ENCODE data around the gene MYL4. TPM values are rescaled to one million over a fixed set of nuclear protein-coding genes. Genes with fewer than 3 reads are reported as not detected.
"Not testable (repeated sequence)": the region's sequence is repeated elsewhere in the genome, so short reads cannot be mapped to it uniquely, and the experiment has no call there.

The MYL4 gene
- total RNA-seq, 1 experiment from 2014 or later = 0.66 TPM

GRCh38 chr17:47223460-47223859 lies 14.3 kb downstream of the MYL4 start:
- Mint-ChIP-seq H3K4me3 (no peak overlapping the region), H3K4me1 (peaks cover 20 to 21% of the 10 kb centered on the region in 2 experiments), H3K36me3 (ENCODE audit: insufficient read depth in 1 of 3, low read depth in 3 of 3) (peaks cover 0 to 13% (median 9%) of the 10 kb centered on the region in 3 experiments; a peak in 4 of 7 replicates), H3K27ac (no peak overlapping the region), H3K9me3 (peaks cover 13 to 22% of the 10 kb centered on the region in 2 experiments), H3K27me3 (ENCODE audit: low read depth) (peaks cover 33% of the 10 kb centered on the region)
- Histone ChIP-seq H2BK12ac (ENCODE audit: insufficient read length, low read depth, low read length) (no peak overlapping the region), H2BK20ac (ENCODE audit: low read depth, low read length, poor library complexity, severe bottlenecking) (no peak overlapping the region), H3K18ac (ENCODE audit: insufficient read length, low read depth, low read length) (no peak overlapping the region), H3K27ac (ENCODE audit: insufficient read length, low read depth, low read length) (no peak overlapping the region), H3K9ac (ENCODE audit: extremely low read depth, insufficient read length, low read length) (no peak overlapping the region), H2AFZ (ENCODE audit: low read length) (no peak overlapping the region), H3K79me2 (ENCODE audit: insufficient read depth, low read length) (no peaks in the 10 kb centered on the region), H4K20me1 (ENCODE audit: control insufficient read depth, insufficient read depth, insufficient read length) (no peaks in the 10 kb centered on the region), H3K14ac (ENCODE audit: insufficient read depth, low read length) (no peak overlapping the region), H2BK120ac (ENCODE audit: low read depth, low read length, poor library complexity, severe bottlenecking) (no peak overlapping the region), H4K8ac (replicated peaks; ENCODE audit: insufficient read length, low read depth, low read length) (no peak overlapping the region), H2BK5ac (ENCODE audit: insufficient read length, low read length) (no peak overlapping the region), H4K91ac (ENCODE audit: insufficient read length, low read depth, low read length) (no peak overlapping the region), H3K79me1 (ENCODE audit: insufficient read depth, low read depth, low read length, poor library complexity, severe bottlenecking) (no peaks in the 10 kb centered on the region), H3T11ph (ENCODE audit: low read length) (no peak overlapping the region), H3K9me3 (ENCODE audit: control insufficient read depth, low read depth, low read length) (no peaks in the 10 kb centered on the region), H3K4ac (ENCODE audit: low read depth, low read length) (no peak overlapping the region), H2AK5ac (ENCODE audit: insufficient read length, low read length) (no peak overlapping the region), H3K4me2 (ENCODE audit: insufficient read depth, insufficient read length, low read length) (no peak overlapping the region), H3K27me3 (ENCODE audit: insufficient read depth, low read length) (no peaks in the 10 kb centered on the region), H3K23me2 (ENCODE audit: insufficient read length, low read depth, low read length, poor library complexity, severe bottlenecking) (no peaks in the 10 kb centered on the region), H4K5ac (ENCODE audit: insufficient read length, low read depth, low read length) (no peak overlapping the region), H3K4me1 (ENCODE audit: insufficient read depth, low read length) (peaks cover 5% of the 10 kb centered on the region; the same call in 1 of the 2 replicates), H3K23ac (ENCODE audit: insufficient read length, low read depth, low read length) (no peak overlapping the region), H3K56ac (ENCODE audit: insufficient read length, low read depth, low read length) (no peak overlapping the region), H2BK15ac (ENCODE audit: low read depth, low read length) (no peak overlapping the region)
- DNase-seq = no peak
- no peak for TF ChIP-seq CTCF (conservative IDR thresholded peaks at IDR 0.05)
- no CpG with 5 or more reads among the region's 5 CpGs for WGBS (ENCODE audit: extremely low coverage, insufficient read length, low lambda C conversion rate)

GRCh38 chr17:47224077-47224476 lies 14.9 kb downstream of the MYL4 start:
- H3K9me3 Mint-ChIP-seq = peaks cover 13 to 22% of the 10 kb centered on the region in 2 experiments
- no CpG with 5 or more reads among the region's 2 CpGs for WGBS (ENCODE audit: extremely low coverage, insufficient read length, low lambda C conversion rate)
- not testable (repeated sequence) for H3K14ac ChIP-seq (ENCODE audit: insufficient read depth, low read length); H3K79me1 ChIP-seq (ENCODE audit: insufficient read depth, low read depth, low read length, poor library complexity, severe bottlenecking); DNase-seq; H4K91ac ChIP-seq (ENCODE audit: insufficient read length, low read depth, low read length); H3K27me3 ChIP-seq (ENCODE audit: insufficient read depth, low read length); H3K4me1 ChIP-seq (ENCODE audit: insufficient read depth, low read length); H2BK15ac ChIP-seq (ENCODE audit: low read depth, low read length); H4K5ac ChIP-seq (ENCODE audit: insufficient read length, low read depth, low read length); H2BK120ac ChIP-seq (ENCODE audit: low read depth, low read length, poor library complexity, severe bottlenecking); H2BK5ac ChIP-seq (ENCODE audit: insufficient read length, low read length); H3K27ac ChIP-seq (ENCODE audit: insufficient read length, low read depth, low read length); H4K8ac ChIP-seq (replicated peaks; ENCODE audit: insufficient read length, low read depth, low read length); H2AFZ ChIP-seq (ENCODE audit: low read length); H3K4ac ChIP-seq (ENCODE audit: low read depth, low read length); H2AK5ac ChIP-seq (ENCODE audit: insufficient read length, low read length); H3K23ac ChIP-seq (ENCODE audit: insufficient read length, low read depth, low read length); H3K79me2 ChIP-seq (ENCODE audit: insufficient read depth, low read length); H3K4me3 Mint-ChIP-seq; H3K18ac ChIP-seq (ENCODE audit: insufficient read length, low read depth, low read length); H3T11ph ChIP-seq (ENCODE audit: low read length); H3K9me3 ChIP-seq (ENCODE audit: control insufficient read depth, low read depth, low read length); H2BK12ac ChIP-seq (ENCODE audit: insufficient read length, low read depth, low read length); H3K27ac Mint-ChIP-seq; H3K23me2 ChIP-seq (ENCODE audit: insufficient read length, low read depth, low read length, poor library complexity, severe bottlenecking); H3K4me2 ChIP-seq (ENCODE audit: insufficient read depth, insufficient read length, low read length); H4K20me1 ChIP-seq (ENCODE audit: control insufficient read depth, insufficient read depth, insufficient read length); H3K9ac ChIP-seq (ENCODE audit: extremely low read depth, insufficient read length, low read length); H2BK20ac ChIP-seq (ENCODE audit: low read depth, low read length, poor library complexity, severe bottlenecking); H3K56ac ChIP-seq (ENCODE audit: insufficient read length, low read depth, low read length)
- peaks cover 31% of the 10 kb centered on the region for H3K27me3 Mint-ChIP-seq (ENCODE audit: low read depth)
- peaks cover 20 to 21% of the 10 kb centered on the region in 2 experiments for H3K4me1 Mint-ChIP-seq
- H3K36me3 Mint-ChIP-seq (ENCODE audit: insufficient read depth in 1 of 3, low read depth in 3 of 3) = peaks cover 0 to 13% (median 9%) of the 10 kb centered on the region in 3 experiments; a peak in 4 of 7 replicates
